ENCODE results near the gene RASGRF2.

- TF ChIP-seq FOXM1 (IDR thresholded peaks at IDR 0.05; ENCODE audit: borderline replicate concordance, low read depth) (no peak), TCF12 (IDR thresholded peaks at IDR 0.05; ENCODE audit: low read depth) (no peak), EGR1 (IDR thresholded peaks at IDR 0.05) (no peak), YY1 (IDR thresholded peaks at IDR 0.05; ENCODE audit: low read depth) (no peak), RAD21 (IDR thresholded peaks at IDR 0.05; ENCODE audit: low read depth) (no peak), NFIC (IDR thresholded peaks at IDR 0.05) (no peak), USF1 (IDR thresholded peaks at IDR 0.05) (no peak), CREB1 (IDR thresholded peaks at IDR 0.05; ENCODE audit: low read depth) (no peak), REST (IDR thresholded peaks at IDR 0.05; ENCODE audit: low read depth) (no peak), MAX (IDR thresholded peaks at IDR 0.05) (no peak), EP300 (IDR thresholded peaks at IDR 0.05; ENCODE audit: borderline replicate concordance) (no peak), CEBPB (IDR thresholded peaks at IDR 0.05) (no peak)
Measured at GRCh38 chr5:80926536-80926935, 33.6 kb upstream of the RASGRF2 start.

Measured in Ishikawa (cell line).